IMR-90 (cell line): ENCODE results near the gene DYNC1H1. TPM values are rescaled to one million over a fixed set of nuclear protein-coding genes. Genes with fewer than 3 reads are reported as not detected.
A peak's percentile ranks its signal among the peaks of the same experiment; 100 is the strongest.

Source experiments
- ATAC-seq: fragments of 200-7000 bp; cut with Tn5 transposase; 2 replicates; pipeline ENCODE4 v1.9.1; 2020; ENCODE audit warnings: low read depth, mild to moderate bottlenecking, moderate library complexity
- BruUV-seq: library from RNA; stranded (reverse); fragments of 400-500 nt; replicated peaks from 2 replicates; lab custom pipeline; 2021; lab: Mats Ljungman, UMichigan
- CTCF ChIA-PET: fragments of 300-600 bp; formaldehyde crosslinking; extraction: SDS; loops from one replicate; lab custom pipeline; 2021; ENCODE audit warnings: antibody characterized with exemption; lab: Yijun Ruan, JAX
- POLR2A ChIA-PET: fragments of 300-600 bp; sonication (Branson Sonifier 250); formaldehyde crosslinking; loops from one replicate; lab custom pipeline; 2022; ENCODE audit warnings: antibody characterized with exemption; ENCODE audit not compliant: unreplicated experiment; lab: Charles Lee
- DNase-seq: peaks from one replicate; pipeline ENCODE4 v3.0.0; 2013
- H2AFZ ChIP-seq: replicated peaks from 2 replicates; pipeline ENCODE3; 2013; ENCODE audit warnings: low read length, mild to moderate bottlenecking; ENCODE audit not compliant: poor library complexity
- H2AK5ac ChIP-seq: 2 replicates; pipeline ENCODE4 v1.6.1; 2013; ENCODE audit warnings: low read depth, low read length, inconsistent platforms
- H2AK9ac ChIP-seq: replicated peaks from 2 replicates; pipeline ENCODE3; 2013; ENCODE audit warnings: mild to moderate bottlenecking, low read depth, low read length, moderate library complexity; ENCODE audit not compliant: poor library complexity
- H2BK120ac ChIP-seq: 2 replicates; pipeline ENCODE4 v1.6.1; 2013; ENCODE audit warnings: low read depth, low read length, inconsistent platforms
- H2BK15ac ChIP-seq: 3 replicates; pipeline ENCODE4 v1.6.1; 2013; ENCODE audit warnings: low read depth, low read length, inconsistent platforms
- H2BK20ac ChIP-seq: 2 replicates; pipeline ENCODE4 v1.6.1; 2013; ENCODE audit warnings: low read depth, mild to moderate bottlenecking, inconsistent platforms, low read length, moderate library complexity
- H2BK5ac ChIP-seq: 2 replicates; pipeline ENCODE4 v1.6.1; 2013; ENCODE audit warnings: mild to moderate bottlenecking, low read depth, low read length, inconsistent platforms; ENCODE audit not compliant: poor library complexity, severe bottlenecking
- H3K14ac ChIP-seq: replicated peaks from 2 replicates; pipeline ENCODE4 v1.6.1; 2013; ENCODE audit warnings: low read depth, low read length, inconsistent platforms
- H3K18ac ChIP-seq: 2 replicates; pipeline ENCODE4 v1.6.1; 2013; ENCODE audit warnings: low read depth, low read length, control low read depth
- H3K23ac ChIP-seq: 2 replicates; pipeline ENCODE4 v1.6.1; 2013; ENCODE audit warnings: low read depth, low read length, inconsistent platforms
- H3K27ac ChIP-seq: 2 replicates; pipeline ENCODE4 v1.5.1; 2013; ENCODE audit warnings: mild to moderate bottlenecking, control low read depth, low read length; ENCODE audit not compliant: insufficient read depth
- H3K27me3 ChIP-seq: 2 replicates; pipeline ENCODE4 v1.6.1; 2013; ENCODE audit warnings: low read length; ENCODE audit not compliant: control insufficient read depth, insufficient read depth
- H3K36me3 ChIP-seq: 2 replicates; pipeline ENCODE4 v1.6.1; 2013; ENCODE audit warnings: low read length, mixed read lengths; ENCODE audit not compliant: control insufficient read depth, insufficient read depth
- H3K4ac ChIP-seq: 2 replicates; pipeline ENCODE4 v1.6.1; 2013; ENCODE audit warnings: low read depth, low read length, inconsistent platforms
- H3K4me1 ChIP-seq: 2 replicates; pipeline ENCODE4 v1.6.1; 2013; ENCODE audit warnings: low read length, mixed read lengths; ENCODE audit not compliant: control insufficient read depth, insufficient read depth
- H3K4me2 ChIP-seq: 2 replicates; pipeline ENCODE4 v1.6.1; 2013; ENCODE audit warnings: low read depth, mild to moderate bottlenecking, control low read depth, low read length, moderate library complexity
- H3K4me3 ChIP-seq: 2 replicates; pipeline ENCODE4 v1.5.1; 2013; ENCODE audit warnings: low read depth, mild to moderate bottlenecking, control low read depth, low read length, moderate library complexity; ENCODE audit not compliant: insufficient read depth
- H3K56ac ChIP-seq: 2 replicates; pipeline ENCODE4 v1.6.1; 2013; ENCODE audit warnings: low read length, inconsistent platforms; ENCODE audit not compliant: insufficient read depth; ENCODE audit errors: extremely low read depth
- H3K79me1 ChIP-seq, 2 experiments: 2 replicates each; pipeline ENCODE4 v1.6.1; 2013; ENCODE audit warnings: low read length in 2 of 2, inconsistent platforms in 1 of 2, low read depth in 1 of 2
- H3K9ac ChIP-seq: 2 replicates; pipeline ENCODE4 v1.6.1; 2013; ENCODE audit warnings: low read depth, low read length, control low read depth
- H3K9me1 ChIP-seq: 2 replicates; pipeline ENCODE4 v1.6.1; 2013; ENCODE audit warnings: low read length, inconsistent platforms; ENCODE audit not compliant: insufficient read depth
- H3K9me3 ChIP-seq: 2 replicates; pipeline ENCODE4 v1.6.1; 2013; ENCODE audit warnings: low read length; ENCODE audit not compliant: control insufficient read depth, insufficient read depth
- H4K20me1 ChIP-seq: 2 replicates; pipeline ENCODE4 v1.6.1; 2013; ENCODE audit warnings: low read length, inconsistent platforms; ENCODE audit not compliant: insufficient read depth
- H4K5ac ChIP-seq: 2 replicates; pipeline ENCODE4 v1.6.1; 2013; ENCODE audit warnings: mild to moderate bottlenecking, low read depth, low read length, control low read depth
- H4K8ac ChIP-seq, 2 experiments: 2 replicates each; pipeline ENCODE4 v1.6.1; 2013; ENCODE audit warnings: low read depth in 2 of 2, low read length in 2 of 2, control low read depth in 1 of 2, inconsistent platforms in 1 of 2
- H4K91ac ChIP-seq: 2 replicates; pipeline ENCODE4 v1.6.1; 2013; ENCODE audit warnings: low read depth, low read length, inconsistent platforms; ENCODE audit not compliant: insufficient read depth
- BHLHE40 ChIP-seq: fragments of 150-350 bp; IDR thresholded peaks from 2 replicates; pipeline ENCODE4 v1.6.1; 2016; ENCODE audit warnings: mild to moderate bottlenecking, low read depth, low read length
- MAZ ChIP-seq: IDR thresholded peaks from 2 replicates; pipeline ENCODE4 v1.6.1; 2012; ENCODE audit warnings: low read depth, mild to moderate bottlenecking, low read length, improper control_type of control experiment, moderate library complexity, borderline replicate concordance
- RCOR1 ChIP-seq: IDR thresholded peaks from 2 replicates; pipeline ENCODE4 v1.6.1; 2012; ENCODE audit warnings: mild to moderate bottlenecking, low read length, improper control_type of control experiment; ENCODE audit not compliant: insufficient replicate concordance
- SMC3 ChIP-seq: fragments of 150-350 bp; IDR thresholded peaks from 2 replicates; pipeline ENCODE4 v1.6.1; 2016; ENCODE audit warnings: low read depth, mild to moderate bottlenecking, antibody characterized with exemption, low read length, moderate library complexity
- WGBS, 2 experiments: methylation state at CpG; one replicate each; pipeline versions ENCODE4 v1.1.5 to v1.1.7; 2013; ENCODE audit warnings: missing lambda C conversion rate in 2 of 2; ENCODE audit not compliant: insufficient read length in 1 of 2; ENCODE audit errors: extremely low coverage in 2 of 2; 5-methylcytosine and 5-hydroxymethylcytosine counted together
- dilution Hi-C: fragments of 300-500 bp; cut with HindIII; formaldehyde crosslinking; loops from one replicate; pipeline ENCODE4 v1.14.3; 2018; ENCODE audit warnings: low sequenced_read_pairs; ENCODE audit not compliant: unreplicated experiment
- in situ Hi-C: fragments of 300-500 bp; cut with MboI; formaldehyde crosslinking; loops from 3 replicates; pipeline ENCODE4 v1.14.3; 2019; ENCODE audit warnings: low sequenced_read_pairs, inconsistent platforms, mixed read lengths
- intact Hi-C: fragments of 100-400 bp; cut with micrococcal nuclease; formaldehyde crosslinking; loops from 2 replicates; pipeline ENCODE4 v1.10.0; 2022
- polyA plus RNA-seq, 3 experiments: library from polyadenylated mRNA; depleted of rRNA; stranded (reverse); fragments of >200 nt; gene quantifications; 2 replicates each; pipeline ENCODE4 v1.2.3, GENCODE V29; 2012; ENCODE audit warnings: low replicate concordance in 1 of 3
- total RNA-seq: library from RNA; depleted of rRNA; stranded (reverse); fragments of >200 nt; gene quantifications from 2 replicates; pipeline ENCODE4 v1.2.3, GENCODE V29; 2012

Gene DYNC1H1
- total and polyA plus RNA-seq, 2 of the 4 experiments (the other 2 are of a cell fraction): 240 to 670 TPM

- Histone ChIP-seq H3K4ac (peak overlapping the region; percentile 24; the same call in 1 of the 2 replicates), H4K5ac (no peak overlapping the region), H3K4me2 (no peak overlapping the region), H2BK20ac (peak overlapping the region; percentile 61; the same call in 1 of the 2 replicates), H3K79me1 (peaks cover 26 to 44% of the 10 kb centered on the region in 2 experiments), H3K27me3 (no peaks in the 10 kb centered on the region), H4K20me1 (peaks cover 10% of the 10 kb centered on the region; the same call in 1 of the 2 replicates), H2AK9ac (no peak overlapping the region), H4K91ac (peak overlapping the region; percentile 48; the same call in 1 of the 2 replicates), H3K56ac (no peak overlapping the region), H2BK120ac (peak overlapping the region; percentile 19; the same call in 1 of the 2 replicates), H3K9me1 (peaks cover 19% of the 10 kb centered on the region), H3K4me3 (no peak overlapping the region), H3K27ac (peak overlapping the region; percentile 12; the same call in 1 of the 2 replicates), H3K36me3 (peaks cover 70% of the 10 kb centered on the region), H2BK5ac (no peak overlapping the region), H3K18ac (no peak overlapping the region), H3K23ac (no peak overlapping the region), H4K8ac (no peak overlapping the region; a peak in 1 of 4 replicates), H3K9me3 (no peaks in the 10 kb centered on the region), H3K9ac (no peak overlapping the region), H3K14ac (no peak overlapping the region), H2AFZ (no peak overlapping the region), H2AK5ac (peak overlapping the region; percentile 15; the same call in 1 of the 2 replicates), H3K4me1 (peaks cover 13% of the 10 kb centered on the region), H2BK15ac (no peak overlapping the region; the same call in 2 of the 3 replicates)
- intact Hi-C loops: loop anchor here (5.0 kb wide), 1 partner anchor 46 kb away; no protein-coding TSS in a partner anchor
- in situ Hi-C loops: no loop called here
- ChIA-PET POLR2A (no interaction called here), CTCF (no interaction called here)
- no TSS peak for BruUV-seq
- DNase-seq (no peak), ATAC-seq (no peak)
- TF ChIP-seq SMC3 (no peak), RCOR1 (no peak), BHLHE40 (no peak), MAZ (no peak)
- no CpG with 5 or more reads among the region's 6 CpGs for WGBS, 2 experiments
- dilution Hi-C loops: no loop called here
Measured at GRCh38 chr14:102027951-102028350, 63.6 kb downstream of the DYNC1H1 start.
